PFSK-1 (cell line): ENCODE measurements around the gene CYP2S1.

ENCODE experiments used
- FOXP2 ChIP-seq: optimal IDR thresholded peaks from 2 replicates; pipeline ENCODE3; 2011; ENCODE audit warnings: borderline replicate concordance, control low read depth, inconsistent platforms; ENCODE audit not compliant: insufficient read depth; ENCODE audit errors: extremely low read length, extremely low read depth
- POLR2AphosphoS5 ChIP-seq: IDR thresholded peaks from 2 replicates; pipeline ENCODE4 v1.6.1; 2012; ENCODE audit warnings: low read depth, mild to moderate bottlenecking, control low read depth, low read length, moderate library complexity
- REST ChIP-seq, 2 experiments: IDR thresholded peaks; 2 replicates each; pipeline versions ENCODE4 v1.6.1 to v1.8.0; 2011 to 2012; ENCODE audit warnings: low read depth in 2 of 2, low read length in 2 of 2, control low read depth in 1 of 2, inconsistent platforms in 1 of 2, mild to moderate bottlenecking in 1 of 2, moderate library complexity in 1 of 2; ENCODE audit not compliant: insufficient read depth in 1 of 2
- SIN3A ChIP-seq: IDR thresholded peaks from 2 replicates; pipeline ENCODE4 v1.6.1; 2012; ENCODE audit warnings: mild to moderate bottlenecking, low read length, moderate library complexity, borderline replicate concordance; ENCODE audit not compliant: insufficient read depth
- TAF1 ChIP-seq: IDR thresholded peaks from 2 replicates; pipeline ENCODE4 v1.6.1; 2012; ENCODE audit warnings: low read length, control low read depth, borderline replicate concordance; ENCODE audit not compliant: insufficient read depth

The CYP2S1 gene

GRCh38 chr19:41241859-41242258 is 48.8 kb downstream of the CYP2S1 start:
- TF ChIP-seq POLR2AphosphoS5: no peak
- no peak for TF ChIP-seq TAF1
- TF ChIP-seq FOXP2: no peak
- no peak for TF ChIP-seq REST (IDR thresholded peaks at IDR 0.05; ENCODE audit: insufficient read depth in 1 of 2, low read depth in 2 of 2, low read length in 2 of 2)
- no peak for TF ChIP-seq SIN3A

GRCh38 chr19:41244117-41244516 is 51.1 kb downstream of the CYP2S1 start:
- TF ChIP-seq TAF1 (no peak), FOXP2 (no peak)

- TF ChIP-seq TAF1 (no peak), POLR2AphosphoS5 (no peak), REST (IDR thresholded peaks at IDR 0.05; ENCODE audit: insufficient read depth in 1 of 2, low read depth in 2 of 2, low read length in 2 of 2) (no peak), SIN3A (no peak), FOXP2 (no peak)
These were observed 52.8 kb downstream of the CYP2S1 start for GRCh38 chr19:41245843-41246242.

- TF ChIP-seq SIN3A (no peak), FOXP2 (no peak), TAF1 (no peak), REST (IDR thresholded peaks at IDR 0.05; ENCODE audit: insufficient read depth in 1 of 2, low read depth in 2 of 2, low read length in 2 of 2) (no peak), POLR2AphosphoS5 (no peak)
These were observed 55.9 kb downstream of the CYP2S1 start for GRCh38 chr19:41248895-41249294.

- TF ChIP-seq SIN3A (no peak), REST (IDR thresholded peaks at IDR 0.05; ENCODE audit: insufficient read depth in 1 of 2, low read depth in 2 of 2, low read length in 2 of 2) (no peak), TAF1 (no peak), POLR2AphosphoS5 (no peak), FOXP2 (no peak)
These were observed 56.8 kb downstream of the CYP2S1 start for GRCh38 chr19:41249707-41250423.
